Subcutaneous adipose tissue (tissue), 4 donors: ENCODE results near the gene ASGR1. TPM values are rescaled to one million over a fixed set of nuclear protein-coding genes. Genes with fewer than 3 reads are reported as not detected.

Experiments used
- total RNA-seq, 4 donors: library from RNA; depleted of rRNA; stranded (reverse); fragments of >200 nt; gene quantifications; one replicate each; pipeline ENCODE4 v1.1.0, GENCODE V29; 2016
- TF ChIP-seq, protein P1 (sequence below): fragments of 450-650 bp; IDR thresholded peaks from one replicate; pipeline ENCODE4 v1.5.1; 2016; ENCODE audit warnings: low read depth, mild to moderate bottlenecking, control low read depth, antibody characterized with exemption, moderate library complexity

ASGR1 gene, protein sequence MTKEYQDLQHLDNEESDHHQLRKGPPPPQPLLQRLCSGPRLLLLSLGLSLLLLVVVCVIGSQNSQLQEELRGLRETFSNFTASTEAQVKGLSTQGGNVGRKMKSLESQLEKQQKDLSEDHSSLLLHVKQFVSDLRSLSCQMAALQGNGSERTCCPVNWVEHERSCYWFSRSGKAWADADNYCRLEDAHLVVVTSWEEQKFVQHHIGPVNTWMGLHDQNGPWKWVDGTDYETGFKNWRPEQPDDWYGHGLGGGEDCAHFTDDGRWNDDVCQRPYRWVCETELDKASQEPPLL
- 1 to 10 TPM; 2.4 to 5.9 (median 3.8) TPM for total RNA-seq

DNA sequence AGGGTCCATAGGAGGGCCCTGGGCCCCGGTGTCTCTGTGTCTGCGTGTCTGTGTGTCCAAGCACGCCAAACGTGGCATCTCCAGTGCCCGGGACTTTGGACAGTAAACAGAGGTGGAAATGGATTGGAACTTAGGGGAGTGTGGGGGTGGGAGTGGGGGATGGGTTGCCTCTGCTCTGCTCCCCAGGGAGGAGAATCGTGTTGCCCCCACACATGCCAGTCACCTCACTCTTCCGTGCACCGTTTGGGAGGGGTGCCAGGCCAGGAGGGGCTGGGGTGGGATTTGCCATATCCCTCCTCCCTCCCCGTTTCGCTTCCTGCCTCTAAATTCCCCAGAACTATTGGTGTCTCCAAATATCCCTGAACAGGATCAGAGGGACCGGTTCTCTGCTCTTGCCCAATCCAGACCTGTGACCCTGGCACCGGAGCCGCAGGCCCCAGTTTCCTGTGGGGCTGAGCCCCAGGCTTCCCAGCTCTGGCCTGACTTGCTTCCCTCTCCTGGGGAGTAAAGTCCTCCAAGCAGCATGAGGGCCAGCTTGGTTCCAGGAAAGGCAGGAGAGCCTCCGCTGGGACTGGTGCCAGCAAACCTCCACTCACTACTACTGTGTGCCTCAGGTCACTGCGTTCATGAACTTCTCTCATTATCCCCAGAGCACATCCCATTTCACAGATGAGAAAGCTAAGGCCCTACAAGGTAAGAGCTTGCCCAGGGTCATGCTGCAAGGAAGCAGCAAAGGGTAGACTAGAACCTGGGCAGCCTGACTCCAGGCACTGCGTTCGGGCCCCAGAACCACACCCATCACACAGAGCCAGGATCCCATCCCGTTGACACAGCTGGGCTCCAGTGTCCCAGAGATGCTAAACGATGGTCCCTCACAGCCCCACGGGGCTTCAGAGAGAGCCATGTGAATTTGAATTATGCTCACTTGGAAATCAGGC lies at the start of gene ASGR1:
Gene ASGR1 (minus strand): TSS at position 54 of the 938 bp plus-strand sequence. CDS start 807 bp downstream, outside the sequence.
- TF ChIP-seq, protein P1, sequence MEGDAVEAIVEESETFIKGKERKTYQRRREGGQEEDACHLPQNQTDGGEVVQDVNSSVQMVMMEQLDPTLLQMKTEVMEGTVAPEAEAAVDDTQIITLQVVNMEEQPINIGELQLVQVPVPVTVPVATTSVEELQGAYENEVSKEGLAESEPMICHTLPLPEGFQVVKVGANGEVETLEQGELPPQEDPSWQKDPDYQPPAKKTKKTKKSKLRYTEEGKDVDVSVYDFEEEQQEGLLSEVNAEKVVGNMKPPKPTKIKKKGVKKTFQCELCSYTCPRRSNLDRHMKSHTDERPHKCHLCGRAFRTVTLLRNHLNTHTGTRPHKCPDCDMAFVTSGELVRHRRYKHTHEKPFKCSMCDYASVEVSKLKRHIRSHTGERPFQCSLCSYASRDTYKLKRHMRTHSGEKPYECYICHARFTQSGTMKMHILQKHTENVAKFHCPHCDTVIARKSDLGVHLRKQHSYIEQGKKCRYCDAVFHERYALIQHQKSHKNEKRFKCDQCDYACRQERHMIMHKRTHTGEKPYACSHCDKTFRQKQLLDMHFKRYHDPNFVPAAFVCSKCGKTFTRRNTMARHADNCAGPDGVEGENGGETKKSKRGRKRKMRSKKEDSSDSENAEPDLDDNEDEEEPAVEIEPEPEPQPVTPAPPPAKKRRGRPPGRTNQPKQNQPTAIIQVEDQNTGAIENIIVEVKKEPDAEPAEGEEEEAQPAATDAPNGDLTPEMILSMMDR: no peak

DNA sequence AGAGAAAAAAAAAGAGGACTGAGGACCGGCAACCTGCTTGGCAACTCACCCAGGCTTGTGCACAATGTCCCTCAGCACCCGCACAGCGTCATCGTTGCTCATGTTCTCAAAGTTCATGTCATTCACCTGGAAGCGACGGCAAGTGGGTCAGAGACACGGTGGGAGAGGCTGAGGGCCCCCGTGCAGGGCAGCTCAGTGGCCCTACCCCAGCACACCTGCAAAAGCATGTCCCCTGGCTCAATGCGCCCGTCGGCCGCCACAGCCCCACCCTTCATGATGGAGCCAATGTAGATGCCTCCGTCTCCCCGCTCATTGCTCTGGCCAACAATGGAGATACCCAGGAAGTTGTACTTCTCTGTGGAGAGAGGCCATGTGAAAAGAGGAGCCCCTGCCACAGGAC lies 49.8 kb upstream of the ASGR1 start:
- TF ChIP-seq, protein P1: no peak

DNA sequence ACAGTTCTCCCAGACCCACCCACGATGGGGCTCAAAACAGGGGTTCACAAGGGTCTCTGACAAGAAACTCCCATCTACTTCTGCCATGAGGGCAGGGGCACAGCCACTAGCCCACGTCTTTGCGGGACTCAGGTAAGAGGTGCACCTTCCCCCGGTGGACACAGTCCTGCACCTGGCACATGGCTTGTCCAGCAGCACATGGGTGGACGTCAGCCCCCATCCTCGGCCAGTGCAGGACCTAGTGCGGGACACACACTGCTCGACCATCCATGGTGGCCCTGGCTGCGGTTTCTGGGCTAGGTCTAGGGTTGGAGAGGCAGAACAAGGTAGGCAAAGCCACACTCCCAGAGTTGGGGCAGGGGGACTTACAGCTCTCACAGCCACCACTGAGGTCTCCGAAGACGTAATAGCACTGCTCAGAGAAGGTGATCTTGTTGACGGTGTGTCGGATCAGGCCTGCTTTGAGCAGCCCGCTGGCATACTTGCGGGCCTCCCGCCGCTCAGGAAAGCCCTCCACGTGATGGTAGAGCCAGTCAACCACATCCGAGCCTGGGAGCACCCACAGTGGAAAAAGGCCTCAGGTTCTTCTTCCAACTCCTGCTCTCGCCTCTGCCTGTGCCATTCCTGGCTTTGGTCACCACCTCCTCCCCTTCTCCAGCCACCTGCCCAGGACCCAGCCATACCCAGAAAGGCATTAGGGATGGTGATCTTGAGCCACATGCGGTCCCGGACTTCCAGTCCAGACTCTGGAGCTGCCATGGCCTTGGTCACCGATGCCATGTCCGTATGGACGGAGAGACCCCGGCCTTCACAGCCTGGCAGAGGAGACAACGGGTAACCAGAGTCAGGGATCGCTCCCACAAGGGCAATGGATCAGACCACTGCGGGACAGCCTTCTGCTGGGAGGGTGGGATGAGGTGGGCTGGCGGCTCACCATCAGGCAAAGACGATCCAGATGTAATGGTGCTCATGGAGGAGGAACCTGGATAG lies 47.8 kb upstream of the ASGR1 start:
- TF ChIP-seq, protein P1: no peak

DNA sequence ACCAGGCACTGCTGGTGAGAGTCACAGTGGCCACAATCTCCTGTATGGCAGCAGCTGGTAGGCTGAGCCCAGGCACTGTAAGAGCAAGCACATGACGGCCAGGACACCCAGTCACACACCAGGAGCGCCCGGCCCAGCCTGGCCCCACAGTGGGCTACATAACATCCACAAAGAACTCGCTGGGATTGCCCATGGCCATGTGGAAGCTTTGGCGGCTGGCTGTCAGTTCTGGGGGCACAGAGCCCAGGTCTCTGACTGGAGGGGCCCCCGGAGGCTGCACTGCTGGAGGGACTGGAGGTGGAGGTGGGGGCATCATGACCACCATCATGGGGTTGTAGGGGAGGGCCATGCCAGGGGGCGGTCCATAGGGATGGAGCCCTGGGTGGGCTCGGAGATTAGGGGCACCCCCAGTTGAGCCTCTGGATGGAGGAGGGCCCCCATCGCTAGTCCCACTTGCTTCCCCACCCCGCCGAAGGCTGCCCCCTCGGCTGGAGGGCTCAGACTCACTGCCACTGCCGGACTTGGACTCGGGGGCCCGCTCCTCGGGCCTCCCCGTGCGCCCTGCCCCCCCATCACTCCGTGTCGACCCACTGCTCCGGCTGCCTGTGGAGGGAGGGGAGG lies 46.7 kb upstream of the ASGR1 start:
- TF ChIP-seq, protein P1: no peak

DNA sequence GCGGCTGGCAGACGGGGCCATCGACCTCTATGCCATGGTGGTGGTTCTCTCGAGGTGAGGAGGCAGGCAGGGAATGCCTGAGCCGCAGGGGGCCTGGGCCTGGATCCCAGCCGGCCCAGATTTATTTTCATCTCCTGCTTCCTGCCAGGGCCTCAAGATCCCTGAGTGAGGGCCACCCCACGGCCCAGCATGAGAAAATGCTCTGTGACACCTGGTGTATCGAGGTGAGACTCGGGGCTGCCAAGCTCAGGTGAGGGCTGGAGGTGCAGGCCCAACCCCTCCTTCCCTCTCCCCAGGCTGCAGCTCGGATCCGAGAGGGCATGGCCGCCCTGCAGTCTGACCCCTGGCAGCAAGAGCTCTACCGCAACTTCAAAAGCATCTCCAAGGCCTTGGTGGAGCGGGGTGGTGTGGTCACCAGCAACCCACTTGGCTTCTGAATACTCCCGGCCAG lies 45.5 kb upstream of the ASGR1 start:
- TF ChIP-seq, protein P1: no peak

DNA sequence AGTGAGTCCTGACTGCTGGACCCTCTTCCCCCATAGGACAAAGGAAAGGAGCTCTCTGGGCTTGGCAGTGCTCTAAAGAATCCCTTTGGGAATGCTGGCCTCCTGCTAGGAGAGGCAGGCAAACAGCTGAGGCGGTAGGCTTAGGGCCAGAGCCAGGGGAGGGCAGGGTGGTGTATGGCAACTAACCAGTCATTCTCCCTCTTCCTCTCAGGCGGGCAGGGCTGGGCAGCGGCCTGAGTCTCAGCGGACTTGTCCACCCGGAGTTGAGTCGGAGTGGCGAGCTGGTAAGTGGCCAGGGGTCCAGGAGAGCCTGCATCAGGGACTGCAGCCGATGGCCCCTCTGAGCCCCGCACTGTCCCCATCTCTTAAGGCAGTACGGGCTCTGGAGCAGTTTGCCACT lies 44.9 kb upstream of the ASGR1 start:
- TF ChIP-seq, protein P1: no peak
